Breast epithelium (tissue), 3 donors: ENCODE data around the gene TMSB4Y.

ENCODE experiments used
- POLR2A ChIP-seq: fragments of 450-650 bp; IDR thresholded peaks from one replicate; pipeline ENCODE4 v1.6.1; 2016; ENCODE audit warnings: antibody characterized with exemption, mild to moderate bottlenecking, moderate library complexity
- TF ChIP-seq, protein P1 (sequence below), 3 donors: fragments of 450-650 bp; IDR thresholded peaks; one replicate each; pipeline ENCODE4 v1.5.1; 2016 to 2017; ENCODE audit warnings: antibody characterized with exemption in 3 of 3, mild to moderate bottlenecking in 3 of 3, moderate library complexity in 3 of 3

DNA sequence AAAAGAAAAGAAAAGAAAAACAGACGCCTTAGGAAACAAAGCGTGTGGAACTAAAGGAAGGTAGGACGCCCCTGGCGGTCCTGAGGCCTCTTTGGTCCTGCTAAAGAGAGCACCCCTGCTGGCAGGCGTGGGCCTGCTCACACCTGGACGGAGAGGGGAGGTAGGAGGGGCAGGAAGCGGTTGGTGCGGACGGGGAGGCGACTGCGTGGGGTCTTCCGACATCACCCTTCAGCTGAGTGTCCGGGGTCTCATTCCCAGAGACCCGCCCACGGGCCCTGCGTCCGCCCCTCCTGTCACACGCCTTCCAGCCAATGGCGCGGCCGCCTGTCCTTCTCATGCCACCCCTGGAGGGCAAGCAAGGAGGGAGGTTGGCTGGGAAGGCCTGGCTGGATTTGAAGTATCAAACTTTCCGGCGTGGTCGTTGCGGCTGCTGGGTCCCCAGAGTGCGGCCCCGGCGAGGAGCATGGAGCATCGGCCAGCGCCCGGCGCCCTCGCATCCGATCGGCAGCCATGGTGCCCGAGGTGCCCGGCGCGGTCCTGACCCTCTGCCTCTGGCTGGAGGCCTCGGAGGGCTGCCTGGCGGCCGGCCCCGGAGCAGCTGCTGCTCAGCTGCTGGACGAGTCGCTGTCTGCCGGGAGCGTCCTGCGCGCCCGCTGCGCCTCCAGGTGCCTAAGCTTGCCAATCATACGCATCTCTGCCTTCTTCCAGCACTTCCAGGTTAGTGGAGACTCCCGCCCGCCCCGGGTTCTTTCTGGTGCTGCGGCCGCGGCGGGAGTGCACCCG lies 47.8 kb downstream of the TMSB4Y start:
- TF ChIP-seq, protein P1, sequence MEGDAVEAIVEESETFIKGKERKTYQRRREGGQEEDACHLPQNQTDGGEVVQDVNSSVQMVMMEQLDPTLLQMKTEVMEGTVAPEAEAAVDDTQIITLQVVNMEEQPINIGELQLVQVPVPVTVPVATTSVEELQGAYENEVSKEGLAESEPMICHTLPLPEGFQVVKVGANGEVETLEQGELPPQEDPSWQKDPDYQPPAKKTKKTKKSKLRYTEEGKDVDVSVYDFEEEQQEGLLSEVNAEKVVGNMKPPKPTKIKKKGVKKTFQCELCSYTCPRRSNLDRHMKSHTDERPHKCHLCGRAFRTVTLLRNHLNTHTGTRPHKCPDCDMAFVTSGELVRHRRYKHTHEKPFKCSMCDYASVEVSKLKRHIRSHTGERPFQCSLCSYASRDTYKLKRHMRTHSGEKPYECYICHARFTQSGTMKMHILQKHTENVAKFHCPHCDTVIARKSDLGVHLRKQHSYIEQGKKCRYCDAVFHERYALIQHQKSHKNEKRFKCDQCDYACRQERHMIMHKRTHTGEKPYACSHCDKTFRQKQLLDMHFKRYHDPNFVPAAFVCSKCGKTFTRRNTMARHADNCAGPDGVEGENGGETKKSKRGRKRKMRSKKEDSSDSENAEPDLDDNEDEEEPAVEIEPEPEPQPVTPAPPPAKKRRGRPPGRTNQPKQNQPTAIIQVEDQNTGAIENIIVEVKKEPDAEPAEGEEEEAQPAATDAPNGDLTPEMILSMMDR (IDR thresholded peaks at IDR 0.05) = no peak
- TF ChIP-seq POLR2A = no peak
